HG03342 (cell line): ENCODE results near the gene REXO4.
A peak's percentile ranks its signal among the peaks of the same experiment; 100 is the strongest.
"Not testable (repeated sequence)": the region's sequence is repeated elsewhere in the genome, so short reads cannot be mapped to it uniquely, and the experiment has no call there.

Source experiments
- ATAC-seq: cut with Tn5 transposase; IDR thresholded peaks from one replicate; pipeline ENCODE4 v1.9.1; 2021; ENCODE audit warnings: mild to moderate bottlenecking, moderate library complexity; ENCODE audit not compliant: unreplicated experiment

REXO4 gene

GRCh38 chr9:133389562-133389961 lies 28.2 kb downstream of the REXO4 start:
- ATAC-seq = no peak

- no peak for ATAC-seq
Observed at GRCh38 chr9:133389025-133389557, 28.7 kb downstream of the REXO4 start.

GRCh38 chr9:133387680-133388079 lies 30.1 kb downstream of the REXO4 start:
- ATAC-seq = no peak

GRCh38 chr9:133386338-133386737 lies 31.5 kb downstream of the REXO4 start:
- ATAC-seq = no peak

GRCh38 chr9:133385452-133385851 lies 32.4 kb downstream of the REXO4 start:
- ATAC-seq = no peak

- no peak for ATAC-seq
Observed at GRCh38 chr9:133384736-133385321, 33.0 kb downstream of the REXO4 start.

GRCh38 chr9:133383438-133383837 lies 34.4 kb downstream of the REXO4 start:
- ATAC-seq = no peak

- no peak for ATAC-seq
Observed at GRCh38 chr9:133382507-133383141, 35.2 kb downstream of the REXO4 start.

- ATAC-seq = no peak
Observed at GRCh38 chr9:133380734-133381133, 37.1 kb downstream of the REXO4 start.

- ATAC-seq = no peak
Observed at GRCh38 chr9:133379153-133380086, 38.4 kb downstream of the REXO4 start.

- ATAC-seq = no peak
Observed at GRCh38 chr9:133378408-133378962, 39.3 kb downstream of the REXO4 start.

GRCh38 chr9:133377721-133378216 lies 40.0 kb downstream of the REXO4 start:
- no peak for ATAC-seq

GRCh38 chr9:133377280-133377679 lies 40.5 kb downstream of the REXO4 start:
- ATAC-seq = not testable (repeated sequence)

GRCh38 chr9:133375724-133376654 lies 41.8 kb downstream of the REXO4 start, which contains the start of the genes STKLD1 and SURF4:
TSS of gene STKLD1 (plus strand) at chr9:133376366. CDS start at chr9:133376474, 108 bp downstream.
TSS of gene SURF4 (minus strand) at chr9:133376060. CDS start at chr9:133375969, 91 bp downstream.
- ATAC-seq = peak; percentile 87

GRCh38 chr9:133375116-133375723 lies 42.6 kb downstream of the REXO4 start:
- peak; percentile 18 for ATAC-seq

- no peak for ATAC-seq
Observed at GRCh38 chr9:133374612-133375115, 43.1 kb downstream of the REXO4 start.

GRCh38 chr9:133372144-133372543 lies 45.7 kb downstream of the REXO4 start:
- no peak for ATAC-seq

GRCh38 chr9:133371261-133371711 lies 46.5 kb downstream of the REXO4 start:
- no peak for ATAC-seq

GRCh38 chr9:133370685-133371084 lies 47.1 kb downstream of the REXO4 start:
- ATAC-seq = no peak
